Fibroblast of skin of scalp (primary cell): ENCODE data around the gene ARHGAP26.
"Not testable (repeated sequence)": the region's sequence is repeated elsewhere in the genome, so short reads cannot be mapped to it uniquely, and the experiment has no call there.

Experiments used
- DNase-seq: peaks from one replicate; pipeline ENCODE4 v3.0.0-alpha.2; 2013

The ARHGAP26 gene

GRCh38 chr5:142998316-142999020 lies 228.3 kb downstream of the ARHGAP26 start:
- DNase-seq, result no peak

- not testable (repeated sequence) for DNase-seq
These were observed 230.4 kb downstream of the ARHGAP26 start for GRCh38 chr5:143000551-143000950.

GRCh38 chr5:143001764-143002351 lies 231.7 kb downstream of the ARHGAP26 start:
- DNase-seq, result peak; percentile 78

GRCh38 chr5:143002459-143003327 lies 232.5 kb downstream of the ARHGAP26 start:
- DNase-seq, result peak; percentile 90

GRCh38 chr5:143003328-143003636 lies 233.1 kb downstream of the ARHGAP26 start:
- no peak for DNase-seq

- DNase-seq, result peak; percentile 25
These were observed 234.4 kb downstream of the ARHGAP26 start for GRCh38 chr5:143004361-143005145.

GRCh38 chr5:143006501-143006900 lies 236.3 kb downstream of the ARHGAP26 start:
- no peak for DNase-seq

- no peak for DNase-seq
These were observed 237.9 kb downstream of the ARHGAP26 start for GRCh38 chr5:143008032-143008431.

- peak; percentile 35 for DNase-seq
These were observed 238.8 kb downstream of the ARHGAP26 start for GRCh38 chr5:143008809-143009521.

- no peak for DNase-seq
These were observed 240.2 kb downstream of the ARHGAP26 start for GRCh38 chr5:143010351-143010750.

- DNase-seq, result peak; percentile 69
These were observed 241.4 kb downstream of the ARHGAP26 start for GRCh38 chr5:143011585-143011984.

- DNase-seq, result no peak
These were observed 243.2 kb downstream of the ARHGAP26 start for GRCh38 chr5:143013176-143013891.

GRCh38 chr5:143014017-143014651 lies 244.0 kb downstream of the ARHGAP26 start:
- peak; percentile 7 for DNase-seq

- peak; percentile 48 for DNase-seq
These were observed 246.8 kb downstream of the ARHGAP26 start for GRCh38 chr5:143016777-143017516.

GRCh38 chr5:143017541-143017940 lies 247.4 kb downstream of the ARHGAP26 start:
- DNase-seq, result no peak

GRCh38 chr5:143017992-143018391 lies 247.8 kb downstream of the ARHGAP26 start:
- DNase-seq, result no peak

GRCh38 chr5:143019157-143019556 lies 249.0 kb downstream of the ARHGAP26 start:
- no peak for DNase-seq

GRCh38 chr5:143019614-143020515 lies 249.7 kb downstream of the ARHGAP26 start:
- DNase-seq, result no peak

- DNase-seq, result no peak
These were observed 251.4 kb downstream of the ARHGAP26 start for GRCh38 chr5:143021595-143021994.
